Measurements from ENCODE around the gene EFR3B.

The EFR3B gene

GRCh38 chr2:25194576-25195122, 152.8 kb downstream of the EFR3B start:
- no peak for DNase-seq

GRCh38 chr2:25197336-25198208, 155.7 kb downstream of the EFR3B start:
- DNase-seq, result no peak

GRCh38 chr2:25198209-25198525, 156.3 kb downstream of the EFR3B start:
- DNase-seq, result no peak

GRCh38 chr2:25198576-25198975, 156.7 kb downstream of the EFR3B start:
- DNase-seq, result no peak

GRCh38 chr2:25201265-25201664, 159.4 kb downstream of the EFR3B start:
- no peak for DNase-seq

GRCh38 chr2:25201794-25202193, 159.9 kb downstream of the EFR3B start:
- no peak for DNase-seq

GRCh38 chr2:25202275-25202674, 160.4 kb downstream of the EFR3B start:
- no peak for DNase-seq

- DNase-seq, result no peak
These were observed 162.4 kb downstream of the EFR3B start for GRCh38 chr2:25204190-25204838.

GRCh38 chr2:25207078-25207545, 165.2 kb downstream of the EFR3B start:
- DNase-seq, result no peak
